ENCODE data around the gene OPRM1.
"Not testable (repeated sequence)": the region's sequence is repeated elsewhere in the genome, so short reads cannot be mapped to it uniquely, and the experiment has no call there.

The OPRM1 gene

GRCh38 chr6:154039231-154039842 lies at the start of gene OPRM1:
Gene OPRM1, plus strand, starts transcription at chr6:154039240. Its CDS starts 305 bp downstream, at chr6:154039545.
- peak in 1 of 3 experiments; percentile 9 for DNase-seq (ENCODE audit: low read depth in 3 of 3)

- DNase-seq (ENCODE audit: low read depth in 3 of 3), result no peak
Measured at GRCh38 chr6:153989989-153990388, 49.1 kb upstream of the OPRM1 start.

- no peak for DNase-seq (ENCODE audit: low read depth in 3 of 3)
Measured at GRCh38 chr6:153994004-153994403, 45.0 kb upstream of the OPRM1 start.

- no peak for DNase-seq (ENCODE audit: low read depth in 3 of 3)
Measured at GRCh38 chr6:153994811-153995210, 44.2 kb upstream of the OPRM1 start.

- DNase-seq (ENCODE audit: low read depth in 3 of 3), result no peak
Measured at GRCh38 chr6:153997221-153997620, 41.8 kb upstream of the OPRM1 start.

GRCh38 chr6:154001494-154002285 lies 37.4 kb upstream of the OPRM1 start:
- DNase-seq (ENCODE audit: low read depth in 3 of 3), result no peak

- no peak for DNase-seq (ENCODE audit: low read depth in 3 of 3)
Measured at GRCh38 chr6:154002894-154003293, 36.1 kb upstream of the OPRM1 start.

- DNase-seq (ENCODE audit: low read depth in 3 of 3), result no peak
Measured at GRCh38 chr6:154010371-154010770, 28.7 kb upstream of the OPRM1 start.

GRCh38 chr6:154012852-154013251 lies 26.2 kb upstream of the OPRM1 start:
- DNase-seq (ENCODE audit: low read depth in 3 of 3), result no peak

- DNase-seq (ENCODE audit: low read depth in 3 of 3), result no peak
Measured at GRCh38 chr6:154017786-154018185, 21.3 kb upstream of the OPRM1 start.

- DNase-seq (ENCODE audit: low read depth in 3 of 3), result no peak
Measured at GRCh38 chr6:154030646-154031045, 8.4 kb upstream of the OPRM1 start.

- no peak for DNase-seq (ENCODE audit: low read depth in 3 of 3)
Measured at GRCh38 chr6:154041001-154041400, 2.0 kb downstream of the OPRM1 start.

GRCh38 chr6:154053141-154053540 lies 14.1 kb downstream of the OPRM1 start:
- DNase-seq (ENCODE audit: low read depth in 3 of 3), result no peak

GRCh38 chr6:154056536-154056935 lies 17.5 kb downstream of the OPRM1 start:
- DNase-seq (ENCODE audit: low read depth in 3 of 3), result no peak

- no peak for DNase-seq (ENCODE audit: low read depth in 3 of 3)
Measured at GRCh38 chr6:154057098-154057497, 18.1 kb downstream of the OPRM1 start.

- no peak for DNase-seq (ENCODE audit: low read depth in 3 of 3)
Measured at GRCh38 chr6:154058963-154059680, 20.1 kb downstream of the OPRM1 start.

GRCh38 chr6:154060076-154060475 lies 21.0 kb downstream of the OPRM1 start:
- DNase-seq (ENCODE audit: low read depth in 3 of 3), result no peak

GRCh38 chr6:154070041-154070440 lies 31.0 kb downstream of the OPRM1 start:
- no peak for DNase-seq (ENCODE audit: low read depth in 3 of 3)

- DNase-seq (ENCODE audit: low read depth in 3 of 3), result no peak
Measured at GRCh38 chr6:154070657-154071056, 31.6 kb downstream of the OPRM1 start.

GRCh38 chr6:154071236-154071635 lies 32.2 kb downstream of the OPRM1 start:
- DNase-seq (ENCODE audit: low read depth in 3 of 3), result no peak

- DNase-seq (ENCODE audit: low read depth in 3 of 3), result no peak
Measured at GRCh38 chr6:154071711-154072110, 32.7 kb downstream of the OPRM1 start.

- DNase-seq (ENCODE audit: low read depth in 3 of 3), result not testable (repeated sequence)
Measured at GRCh38 chr6:154078596-154078995, 39.6 kb downstream of the OPRM1 start.

Data from stimulated activated CD4-positive, alpha-beta T cell treated with anti-CD3 and anti-CD28 coated beads, TNF-alpha, amount 100 ng/mL, for 4 hours (primary cell).